ENCODE measurements around the gene MYO6.

The MYO6 gene

DNA sequence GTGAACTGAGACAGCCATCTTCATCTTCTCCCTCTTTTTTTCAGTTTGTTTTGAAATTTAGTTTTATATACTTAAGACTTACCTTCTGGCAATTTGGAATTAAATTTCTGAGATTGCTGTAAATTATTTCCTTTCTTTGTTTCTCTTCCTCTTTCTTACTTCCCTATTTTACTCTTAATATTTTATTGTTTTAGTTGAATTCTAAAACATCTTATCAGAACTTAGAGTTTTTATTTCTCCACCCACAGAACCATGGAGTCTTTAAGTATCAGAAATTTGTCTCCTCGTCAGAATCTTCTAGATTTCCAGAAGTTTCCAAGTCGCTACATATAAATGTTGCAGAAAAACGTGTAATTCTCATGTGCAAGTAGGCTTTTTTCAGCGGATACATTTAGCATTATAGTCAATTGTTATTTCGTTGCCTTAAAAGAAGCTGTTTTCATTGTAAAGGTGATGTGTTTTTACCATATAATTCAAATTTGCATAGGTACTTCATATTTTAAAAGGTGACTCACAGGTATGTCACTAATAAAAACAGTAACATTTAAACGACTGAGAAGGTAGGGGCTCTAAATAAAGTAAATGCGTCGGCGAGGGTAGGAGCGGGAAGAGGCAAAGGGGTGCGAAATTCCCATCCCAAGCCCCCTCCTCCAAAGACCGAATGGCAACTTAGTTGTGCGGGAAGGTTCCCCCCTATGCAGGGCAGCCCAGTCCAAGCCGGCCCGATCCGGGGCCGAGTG, 866 bp upstream of the MYO6 start (continued):
- TF ChIP-seq PATZ1 (tag by site-specific recombination; IDR thresholded peaks at IDR 0.05) = peak; percentile 32; the same call in 1 of the 2 replicates
- TF ChIP-seq ZNF248 (tag by site-specific recombination; IDR thresholded peaks at IDR 0.05) = no peak
- peak; percentile 82 for TF ChIP-seq PRDM10 (tag by site-specific recombination; IDR thresholded peaks at IDR 0.05)
- TF ChIP-seq, protein P1, sequence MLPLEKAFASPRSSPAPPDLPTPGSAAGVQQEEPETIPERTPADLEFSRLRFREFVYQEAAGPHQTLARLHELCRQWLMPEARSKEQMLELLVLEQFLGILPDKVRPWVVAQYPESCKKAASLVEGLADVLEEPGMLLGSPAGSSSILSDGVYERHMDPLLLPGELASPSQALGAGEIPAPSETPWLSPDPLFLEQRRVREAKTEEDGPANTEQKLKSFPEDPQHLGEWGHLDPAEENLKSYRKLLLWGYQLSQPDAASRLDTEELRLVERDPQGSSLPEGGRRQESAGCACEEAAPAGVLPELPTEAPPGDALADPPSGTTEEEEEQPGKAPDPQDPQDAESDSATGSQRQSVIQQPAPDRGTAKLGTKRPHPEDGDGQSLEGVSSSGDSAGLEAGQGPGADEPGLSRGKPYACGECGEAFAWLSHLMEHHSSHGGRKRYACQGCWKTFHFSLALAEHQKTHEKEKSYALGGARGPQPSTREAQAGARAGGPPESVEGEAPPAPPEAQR (tag by site-specific recombination; IDR thresholded peaks at IDR 0.05) = no peak
- peak; percentile 17 for TF ChIP-seq SETDB1 (IDR thresholded peaks at IDR 0.05; ENCODE audit: insufficient read length, low read length)
- no peak for TF ChIP-seq ZNF704 (tag by site-specific recombination; IDR thresholded peaks at IDR 0.05)

- Histone ChIP-seq H3K27ac (ENCODE audit: extremely low read depth, low read depth, low read length) (no peak overlapping the region), H3K36me3 (ENCODE audit: control insufficient read depth in 2 of 2, insufficient read depth in 1 of 2, low read length in 2 of 2) (no peaks in the 10 kb centered on the region), H3K4me1 (ENCODE audit: control insufficient read depth, insufficient read depth, low read length) (peaks cover 19% of the 10 kb centered on the region), H3K9me3 (ENCODE audit: control insufficient read depth, insufficient read depth, low read depth, low read length) (no peaks in the 10 kb centered on the region), H3K4me3 (ENCODE audit: low read depth, low read length) (no peak overlapping the region)
- ChIA-PET POLR2A (no interaction called here), CTCF (interaction anchor here (0.6 kb wide), 2 partner anchors 14 to 16 kb away, joined by 3 read pairs; no protein-coding TSS in a partner anchor)
- TF ChIP-seq ZNF621 (tag by site-specific recombination; IDR thresholded peaks at IDR 0.05) (no peak), IKZF3 (tag by site-specific recombination; IDR thresholded peaks at IDR 0.05) (peak; percentile 59), TRIM28 (IDR thresholded peaks at IDR 0.05; ENCODE audit: borderline replicate concordance, low read length) (no peak), OSR2 (tag by site-specific recombination; IDR thresholded peaks at IDR 0.05) (peak; percentile 36; the same call in 1 of the 2 replicates), ZNF24 (tag by site-specific recombination; IDR thresholded peaks at IDR 0.05) (no peak), ZSCAN30 (tag by site-specific recombination; IDR thresholded peaks at IDR 0.05) (no peak), ZNF398 (tag by site-specific recombination; IDR thresholded peaks at IDR 0.05) (no peak), GFI1B (tag by site-specific recombination; IDR thresholded peaks at IDR 0.05) (no peak), YY1 (tag by site-specific recombination; IDR thresholded peaks at IDR 0.05) (no peak), ZNF26 (tag by site-specific recombination; IDR thresholded peaks at IDR 0.05) (no peak), ZNF404 (tag by site-specific recombination; IDR thresholded peaks at IDR 0.05) (no peak), HOXC10 (CRISPR knock-in tag; IDR thresholded peaks at IDR 0.05) (no peak), ZNF335 (tag by site-specific recombination; conservative IDR thresholded peaks at IDR 0.05) (no peak), ZSCAN16 (tag by site-specific recombination; IDR thresholded peaks at IDR 0.05) (peak; percentile 68; the same call in 1 of the 2 replicates)
These were observed 2.4 kb downstream of the MYO6 start for GRCh38 chr6:75751443-75751842.
